T follicular helper cell (primary cell): ENCODE measurements around the gene ATF5.

Source experiments
- DNase-seq: peaks from one replicate; pipeline ENCODE4 v3.0.0-alpha.2; 2020; ENCODE audit warnings: low read depth

The ATF5 gene

GRCh38 chr19:49894879-49895565 lies 34.0 kb upstream of the ATF5 start:
- no peak for DNase-seq

- no peak for DNase-seq
Measured at GRCh38 chr19:49895566-49896297, 33.3 kb upstream of the ATF5 start.

GRCh38 chr19:49896863-49897621 lies 32.0 kb upstream of the ATF5 start, which contains the start of gene IL4I1:
Gene IL4I1, minus strand, starts transcription at chr19:49896887. Its CDS starts 727 bp downstream, at chr19:49896160.
- peak; percentile 44 for DNase-seq

GRCh38 chr19:49904136-49904535 lies 24.9 kb upstream of the ATF5 start:
- no peak for DNase-seq

- no peak for DNase-seq
Measured at GRCh38 chr19:49906879-49907564, 22.0 kb upstream of the ATF5 start.

- DNase-seq: no peak
Measured at GRCh38 chr19:49907745-49908446, 21.1 kb upstream of the ATF5 start.

- DNase-seq: no peak
Measured at GRCh38 chr19:49908480-49909420, 20.3 kb upstream of the ATF5 start.

GRCh38 chr19:49910179-49910578 lies 18.8 kb upstream of the ATF5 start:
- no peak for DNase-seq

GRCh38 chr19:49911381-49912145 lies 17.4 kb upstream of the ATF5 start:
- DNase-seq: no peak

GRCh38 chr19:49912965-49913685 lies 15.9 kb upstream of the ATF5 start:
- no peak for DNase-seq

- no peak for DNase-seq
Measured at GRCh38 chr19:49913720-49914119, 15.3 kb upstream of the ATF5 start.

GRCh38 chr19:49915271-49915670 lies 13.7 kb upstream of the ATF5 start:
- no peak for DNase-seq

GRCh38 chr19:49916839-49917733 lies 11.9 kb upstream of the ATF5 start:
- no peak for DNase-seq

GRCh38 chr19:49918089-49918488 lies 10.9 kb upstream of the ATF5 start:
- no peak for DNase-seq

GRCh38 chr19:49920624-49921363 lies 8.2 kb upstream of the ATF5 start:
- no peak for DNase-seq

GRCh38 chr19:49921871-49922795 lies 6.9 kb upstream of the ATF5 start:
- no peak for DNase-seq
